Activated CD8-positive, alpha-beta memory T cell treated with anti-CD3 and anti-CD28 coated beads, Interleukin-2, amount 50 U/mL, for 24 hours (primary cell): Measurements from ENCODE around the gene CNNM4.

ENCODE experiments used
- DNase-seq: peaks from one replicate; pipeline ENCODE4 v3.0.0-alpha.2; 2020; ENCODE audit errors: extremely low read depth

CNNM4 gene

DNA sequence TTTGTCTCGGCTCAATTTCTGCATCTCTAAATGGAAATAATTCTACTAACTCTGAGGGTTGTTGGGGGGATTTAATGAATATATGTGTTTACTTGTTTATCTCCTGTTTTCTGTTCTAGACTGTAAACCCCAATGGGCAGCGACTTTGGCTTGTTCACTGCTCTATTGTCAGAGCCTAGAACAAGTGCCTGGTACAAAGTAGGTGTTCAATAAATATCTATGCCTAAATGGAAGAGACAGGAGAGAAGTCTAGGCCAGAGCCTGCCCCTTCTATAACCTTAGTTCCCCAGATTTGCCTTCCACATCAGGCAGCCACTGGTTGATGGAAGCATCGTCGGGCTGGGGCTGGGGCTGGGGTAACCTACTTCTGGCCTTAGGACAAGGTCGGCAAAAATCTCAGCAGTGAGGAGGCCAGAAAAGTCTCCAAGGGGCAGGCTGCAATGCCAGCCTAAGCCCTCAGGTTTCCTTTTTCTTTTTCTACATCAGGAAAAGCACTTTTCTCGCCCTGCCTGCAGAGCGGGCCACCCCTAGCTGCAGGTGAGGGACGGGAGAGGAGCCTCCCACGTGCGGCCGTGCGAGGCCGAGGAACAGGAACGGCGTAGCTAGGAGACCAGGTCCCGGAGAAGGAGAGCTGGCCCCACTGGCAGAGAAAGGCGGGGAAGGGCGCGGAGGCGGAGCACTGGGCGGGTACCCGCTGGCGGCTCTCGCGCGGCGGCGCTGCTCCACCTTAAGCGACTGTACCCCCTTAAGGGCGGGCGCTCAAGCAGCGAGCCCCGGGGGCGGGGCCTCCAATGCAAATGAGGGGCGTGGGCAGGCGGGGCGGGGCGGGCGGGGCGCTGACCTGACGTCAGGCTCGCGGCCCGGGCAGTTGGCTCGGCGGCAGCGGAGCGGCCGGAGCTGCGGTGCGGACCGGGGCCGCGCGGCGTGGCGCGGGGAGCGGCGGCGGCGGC lies at the start of gene CNNM4:
CNNM4 (plus strand) TSS at position 867 of the 950 bp plus-strand sequence. CDS start 98 bp downstream, outside the sequence.
- DNase-seq, result peak; percentile 73

DNA sequence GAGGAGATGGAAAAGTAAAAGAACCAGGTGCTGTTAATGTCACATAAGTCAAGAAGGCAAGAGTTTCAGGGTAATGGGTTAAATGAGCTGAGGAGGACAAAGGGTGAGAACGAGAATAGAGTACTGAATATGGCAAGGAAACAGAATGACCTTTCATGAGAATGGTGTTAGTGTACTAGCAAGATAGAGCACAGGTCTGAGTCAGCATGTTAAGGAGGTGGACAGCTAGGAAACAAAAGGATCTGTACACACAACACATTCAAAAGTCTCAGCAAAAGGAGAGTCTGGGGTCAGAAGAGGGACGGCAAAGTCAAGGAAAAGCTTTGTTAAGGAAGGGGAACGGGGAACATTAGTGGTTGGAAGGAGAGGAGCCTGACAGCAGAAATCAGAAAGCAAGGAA lies 49.7 kb upstream of the CNNM4 start:
- DNase-seq, result no peak

DNA sequence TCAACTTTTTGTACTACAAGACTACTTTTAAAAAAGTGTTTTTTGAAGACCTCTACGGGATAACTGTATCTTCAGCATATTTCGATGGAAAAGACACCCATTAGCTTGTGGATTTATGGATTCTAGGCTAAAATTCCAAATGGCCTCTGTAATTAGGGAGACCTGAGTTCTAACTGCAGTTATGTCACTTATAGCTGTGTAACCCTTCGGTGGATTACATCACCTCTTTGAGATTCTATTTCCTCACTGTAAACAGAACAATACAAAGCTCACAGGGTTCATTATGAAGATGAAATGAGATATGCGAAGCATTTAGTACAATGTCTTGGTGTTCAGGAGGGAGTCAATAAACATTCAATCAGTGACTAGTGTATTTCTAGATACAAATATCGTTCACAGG lies 45.0 kb upstream of the CNNM4 start:
- DNase-seq, result no peak

DNA sequence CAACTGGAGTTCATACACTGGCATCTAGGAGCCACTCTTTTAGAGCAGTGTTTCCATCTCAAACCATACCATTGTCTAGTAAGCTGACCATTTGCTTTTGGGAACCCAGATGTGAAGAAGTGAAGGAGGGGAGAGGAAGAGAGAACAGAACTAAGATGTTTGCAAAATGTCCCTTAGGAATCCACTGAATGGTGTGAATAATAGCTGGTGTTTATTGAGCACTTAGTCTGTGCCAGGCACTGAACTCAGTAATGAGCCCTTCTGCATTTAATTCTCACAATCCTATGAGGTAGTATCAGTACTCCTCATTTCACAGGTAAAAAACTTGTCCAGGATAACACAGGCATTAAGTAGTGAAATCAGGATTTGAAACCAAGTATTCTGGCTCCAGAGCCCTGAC lies 44.3 kb upstream of the CNNM4 start:
- no peak for DNase-seq

DNA sequence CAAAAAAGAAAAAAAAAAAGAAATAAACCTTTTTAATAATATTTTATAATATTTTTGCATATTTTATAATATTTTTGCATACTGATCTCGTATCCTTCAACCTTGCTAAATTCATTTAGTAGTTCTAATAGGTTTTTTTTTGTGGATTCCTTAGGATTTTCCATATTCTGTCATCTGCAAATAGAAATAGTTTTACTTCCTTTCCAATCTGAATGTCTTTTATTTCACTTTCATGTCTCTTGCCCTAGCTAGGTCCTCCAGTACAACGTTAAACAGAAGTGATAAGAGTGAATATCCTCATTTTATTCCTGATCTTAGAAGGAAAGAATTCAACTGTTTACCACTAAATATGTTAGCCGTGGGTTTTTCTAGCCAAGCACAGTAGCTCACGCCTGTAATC lies 34.6 kb upstream of the CNNM4 start:
- DNase-seq, result no peak

DNA sequence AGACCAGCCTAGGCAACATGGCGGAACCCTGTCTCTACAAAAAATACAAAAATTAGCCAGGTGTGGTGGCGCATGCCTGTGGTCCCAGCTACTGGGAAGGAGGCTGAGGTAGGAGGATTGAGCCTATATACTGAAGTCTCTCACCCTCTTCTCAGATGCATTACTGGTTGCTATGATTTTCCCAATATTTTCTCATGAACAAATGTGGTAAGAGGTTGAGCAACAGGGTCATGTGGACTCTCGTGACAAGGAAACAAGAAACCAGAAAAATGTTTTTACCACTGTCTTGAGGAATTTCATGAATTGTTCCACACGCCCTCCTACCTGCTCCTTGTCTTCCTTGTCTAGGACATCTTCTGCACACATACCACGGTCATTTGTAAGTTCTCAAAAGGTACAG lies 33.3 kb upstream of the CNNM4 start:
- DNase-seq, result no peak

DNA sequence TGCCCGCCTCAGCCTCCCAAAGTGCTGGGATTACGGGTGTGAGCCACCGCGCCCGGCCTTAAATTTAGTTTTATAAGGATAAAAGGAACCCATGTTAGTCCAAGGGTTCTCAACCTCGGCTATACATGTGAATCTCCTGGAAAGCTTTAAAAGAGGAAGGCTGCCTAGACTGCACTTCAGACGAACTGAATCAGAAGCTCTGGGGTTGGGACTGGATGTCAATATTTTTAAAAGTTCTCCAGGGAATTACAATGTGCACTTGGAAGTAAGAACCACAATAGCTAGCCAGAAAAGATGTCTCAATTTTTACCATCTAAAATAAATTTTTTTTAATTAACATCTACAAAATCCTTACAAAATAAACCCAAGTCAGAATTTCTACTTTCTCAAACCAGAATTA lies 31.0 kb upstream of the CNNM4 start:
- no peak for DNase-seq

DNA sequence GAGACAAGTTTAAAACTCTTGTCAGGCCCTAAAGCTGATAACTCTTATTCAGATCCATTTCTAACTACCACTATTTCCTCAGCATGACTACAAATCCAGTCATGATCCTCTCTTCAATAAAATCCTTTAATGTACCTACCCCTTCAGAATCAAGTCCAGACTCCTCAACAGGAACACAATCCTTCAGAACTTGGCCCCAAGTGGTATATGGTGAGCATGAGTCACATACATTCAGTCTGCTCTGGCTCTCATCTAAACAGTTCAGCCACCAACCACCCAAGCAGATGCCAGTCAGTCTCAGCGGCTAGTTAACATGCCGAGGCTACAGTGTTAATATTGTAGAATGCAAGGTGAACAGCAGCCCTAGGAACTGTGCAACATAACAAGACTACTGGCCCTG lies 30.5 kb upstream of the CNNM4 start:
- DNase-seq, result no peak

DNA sequence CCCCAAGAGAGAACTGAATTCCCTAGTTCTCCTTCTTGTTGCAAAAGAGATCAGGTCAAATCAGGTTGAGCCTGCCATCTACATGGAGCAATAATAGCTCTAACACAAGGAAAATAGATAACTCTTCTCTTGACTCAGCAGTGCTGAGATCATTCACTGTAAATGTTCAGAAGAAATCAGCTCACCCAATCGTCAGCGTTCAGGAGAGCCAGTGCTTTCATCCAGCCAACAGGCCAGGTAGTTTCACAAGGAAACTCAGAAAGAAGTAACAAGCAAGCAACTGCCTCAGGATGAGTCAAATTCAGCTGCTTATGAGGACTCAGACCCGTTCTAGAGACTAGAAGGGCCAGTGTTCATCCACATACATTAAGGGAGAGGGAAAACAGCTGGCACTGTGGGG lies 26.8 kb upstream of the CNNM4 start:
- no peak for DNase-seq

DNA sequence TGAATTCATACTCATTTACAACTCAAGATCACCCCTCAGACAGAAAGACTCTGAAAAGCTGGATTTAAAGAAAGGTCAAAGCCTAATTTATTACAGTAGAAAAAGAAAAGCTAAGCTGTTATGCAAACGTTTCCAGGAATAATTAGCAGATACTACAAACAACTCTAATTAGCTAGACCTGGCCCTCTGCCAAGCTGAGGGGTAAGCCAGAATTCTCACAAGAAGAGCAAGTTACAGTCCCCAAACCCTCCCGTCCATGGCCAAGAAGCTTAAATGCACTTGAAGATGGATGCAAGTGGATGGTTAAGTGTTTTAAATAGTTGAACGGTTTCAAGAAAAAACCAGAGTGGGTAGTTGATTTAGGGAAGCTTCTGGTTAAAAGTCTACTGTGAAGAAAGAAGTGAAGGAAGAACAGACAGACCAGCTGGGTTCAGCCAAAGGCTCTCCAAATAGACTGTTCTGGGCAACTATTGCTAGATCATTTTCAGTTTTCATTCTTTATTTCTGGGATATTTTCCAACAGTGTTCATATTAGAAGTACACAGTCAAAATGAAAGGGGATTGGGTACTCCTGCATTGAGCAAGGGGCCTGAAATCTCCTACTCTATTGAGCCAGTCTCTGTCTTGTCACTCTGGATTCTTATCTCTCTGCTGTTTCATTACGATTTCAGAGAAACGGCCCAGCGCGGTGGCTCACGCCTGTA lies 25.7 kb upstream of the CNNM4 start:
- no peak for DNase-seq

DNA sequence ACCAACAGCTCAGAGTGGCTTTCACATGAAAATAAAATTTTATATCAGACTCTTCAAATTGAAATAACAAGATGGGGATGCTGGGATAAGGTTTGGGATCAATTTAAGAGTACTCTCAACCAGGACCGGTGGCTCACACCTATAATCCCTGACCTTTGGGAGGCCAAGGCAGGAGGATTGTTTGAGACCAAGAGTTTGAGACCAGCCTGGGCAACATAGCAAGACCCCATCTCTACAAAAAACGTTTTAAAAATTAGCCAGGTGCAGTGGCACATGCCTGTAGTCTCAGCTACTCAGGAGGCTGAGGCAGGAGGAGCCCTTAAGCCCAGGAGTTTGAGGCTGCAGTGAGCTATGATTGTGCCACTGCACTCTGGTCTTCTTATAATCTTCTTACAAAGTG lies 23.5 kb upstream of the CNNM4 start:
- no peak for DNase-seq

DNA sequence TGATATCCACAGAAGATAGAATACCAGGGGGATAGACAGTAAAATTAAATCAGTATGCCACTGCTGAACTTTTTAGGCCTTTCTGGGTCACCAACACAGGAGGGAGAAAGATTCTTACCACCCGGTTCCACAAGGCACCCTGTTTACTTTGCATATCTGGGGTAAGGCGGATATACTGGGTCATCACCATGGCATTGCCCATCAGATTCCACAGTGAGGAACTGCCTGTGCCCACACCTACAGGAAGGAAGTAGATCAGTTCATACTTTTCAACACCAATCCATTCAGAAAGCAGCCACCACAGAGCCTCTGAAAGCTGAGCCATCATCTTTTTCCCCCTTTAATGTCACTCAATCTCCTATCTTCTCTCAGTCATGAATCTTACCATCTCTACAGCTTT lies 22.9 kb upstream of the CNNM4 start:
- DNase-seq, result no peak

DNA sequence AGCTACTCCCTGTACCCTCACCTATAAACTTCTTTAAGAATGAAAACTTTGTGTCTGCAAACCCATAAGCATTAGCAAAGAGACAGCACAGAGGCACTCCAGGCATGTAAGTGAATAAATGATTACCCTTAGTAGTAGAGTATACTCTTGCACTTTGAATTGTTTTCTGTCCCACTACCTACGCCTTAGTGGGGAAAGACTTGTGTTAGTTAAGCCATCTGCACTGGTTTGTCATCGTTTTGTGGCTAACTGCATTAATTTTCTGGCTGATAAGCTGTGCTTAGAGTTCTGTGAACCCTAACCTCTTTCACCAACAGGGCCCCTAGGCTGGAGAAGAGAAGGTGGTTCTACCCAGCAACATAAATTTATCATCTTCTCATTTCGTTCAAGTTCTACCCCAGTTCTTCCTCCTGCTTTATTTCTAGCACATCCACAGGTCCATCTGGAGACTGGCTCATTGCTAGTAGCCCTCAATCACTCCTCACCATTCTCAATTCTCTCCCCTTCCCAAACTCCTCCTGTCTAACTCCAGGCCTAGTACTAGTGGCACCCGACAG lies 21.5 kb upstream of the CNNM4 start:
- DNase-seq, result no peak

DNA sequence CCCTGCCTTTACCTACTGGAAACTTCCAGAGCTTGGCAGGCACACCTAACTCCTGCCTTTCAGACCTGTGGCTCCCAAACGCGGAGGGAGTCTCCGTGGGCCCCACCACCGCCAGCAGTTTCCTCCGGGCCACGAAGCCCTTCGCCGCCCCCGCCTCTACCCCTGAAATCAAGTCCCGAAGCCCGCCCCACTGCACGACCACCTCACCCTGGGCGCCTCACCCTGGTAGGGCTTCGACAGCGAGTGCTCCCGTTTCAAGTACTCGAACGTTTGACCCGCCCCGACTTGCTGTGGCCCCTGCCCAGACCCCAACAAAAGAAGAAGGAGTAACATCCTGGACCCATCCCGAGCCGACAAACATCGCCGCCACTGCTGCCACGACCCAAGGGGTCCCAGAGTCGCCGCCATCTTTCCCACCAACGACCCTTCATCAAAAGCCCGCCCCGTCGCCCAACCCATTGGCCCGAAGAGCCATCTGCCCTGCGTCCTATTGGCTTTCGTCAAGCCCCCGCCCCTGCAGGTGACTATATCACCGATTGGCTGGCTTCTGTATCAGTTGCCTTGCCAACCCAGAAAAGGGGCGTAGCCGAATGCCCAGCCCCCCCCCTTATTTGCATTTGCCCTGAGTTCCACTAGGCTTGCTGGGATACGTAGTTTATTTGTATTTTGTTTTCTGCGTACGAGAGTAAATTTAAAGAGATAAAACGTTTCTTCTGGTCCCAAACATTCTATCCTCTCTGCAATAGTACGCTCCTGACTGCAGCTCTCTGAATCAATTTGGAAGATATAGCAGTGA lies 20.9 kb upstream of the CNNM4 start, which contains the start of gene LMAN2L:
LMAN2L (minus strand) TSS at position 432 of the 796 bp plus-strand sequence; CDS start at position 408, 24 bp downstream.
- peak; percentile 98 for DNase-seq

DNA sequence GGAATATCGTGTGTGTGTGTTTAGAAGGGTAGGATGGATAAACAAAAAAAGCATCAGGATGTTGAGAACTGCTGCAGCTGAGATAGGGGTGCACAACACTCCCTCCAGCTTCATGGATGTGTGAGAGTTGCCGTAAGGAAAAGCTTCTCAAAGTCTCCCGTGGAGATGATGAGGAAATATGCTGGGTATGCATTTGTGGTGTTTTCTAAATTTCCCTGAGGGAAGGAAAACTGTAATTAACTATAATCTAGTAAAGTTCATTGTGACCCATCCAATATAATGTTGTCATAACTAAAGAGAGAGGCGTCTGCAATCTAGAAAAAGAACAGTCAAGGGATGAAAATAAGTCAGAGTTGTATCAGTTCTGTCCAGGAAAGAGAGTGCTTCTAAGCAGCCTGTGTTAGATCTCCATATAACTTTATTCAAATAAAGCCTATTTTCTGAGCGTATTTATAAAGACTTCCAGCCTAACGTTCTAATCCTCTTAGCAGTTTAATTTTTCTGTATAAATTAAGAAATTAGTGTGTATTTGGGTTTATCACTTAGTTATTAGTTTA lies 13.6 kb upstream of the CNNM4 start:
- DNase-seq, result no peak

DNA sequence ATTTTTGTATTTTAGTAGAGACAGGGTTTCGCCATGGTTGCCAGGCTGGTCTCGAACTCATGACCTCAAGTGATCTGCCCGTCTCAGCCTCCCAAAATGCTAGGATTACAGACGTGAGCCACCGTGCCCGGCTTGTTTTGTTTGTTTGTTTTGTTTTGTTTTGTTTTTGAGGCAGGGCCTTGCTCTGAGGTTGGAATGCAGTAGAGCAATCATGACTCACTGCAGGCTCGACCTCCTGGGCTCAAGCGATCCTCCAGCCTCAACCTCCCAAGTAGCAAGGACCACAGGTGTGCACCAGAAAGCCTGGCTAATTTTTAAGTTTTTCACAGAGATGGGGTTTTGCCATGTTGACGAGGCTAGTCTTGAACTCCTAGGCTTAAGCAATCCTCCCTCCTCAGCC lies 8.9 kb upstream of the CNNM4 start:
- no peak for DNase-seq

DNA sequence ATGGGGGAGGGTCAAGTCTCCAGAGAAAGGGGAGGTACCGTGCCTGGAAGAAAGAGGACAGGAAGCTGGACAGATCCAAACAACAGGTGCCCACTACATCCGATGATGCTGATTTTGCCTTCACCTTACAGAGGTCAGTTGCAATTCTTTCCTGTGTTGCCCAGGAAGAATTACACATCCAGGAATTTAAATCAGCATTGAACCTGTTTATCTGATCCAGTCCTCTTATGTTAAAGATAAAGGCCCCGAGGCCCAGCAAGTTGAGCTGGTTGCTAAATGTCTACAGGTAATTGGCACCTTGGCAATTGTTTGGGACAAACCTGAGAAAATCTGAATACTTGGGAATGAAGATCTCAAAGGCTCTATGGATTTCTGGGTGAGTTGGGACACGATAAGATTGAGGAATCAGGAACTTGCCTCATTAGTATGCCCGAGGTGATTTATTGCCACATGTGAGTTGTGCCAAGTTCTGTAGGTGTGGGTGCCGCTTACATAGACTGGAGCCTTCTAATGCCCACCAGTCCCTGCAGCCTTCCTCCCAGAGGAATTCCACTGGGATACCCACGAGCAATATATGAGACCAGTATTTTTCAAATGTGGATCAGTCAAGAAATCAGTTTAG lies 6.9 kb upstream of the CNNM4 start:
- DNase-seq, result no peak

DNA sequence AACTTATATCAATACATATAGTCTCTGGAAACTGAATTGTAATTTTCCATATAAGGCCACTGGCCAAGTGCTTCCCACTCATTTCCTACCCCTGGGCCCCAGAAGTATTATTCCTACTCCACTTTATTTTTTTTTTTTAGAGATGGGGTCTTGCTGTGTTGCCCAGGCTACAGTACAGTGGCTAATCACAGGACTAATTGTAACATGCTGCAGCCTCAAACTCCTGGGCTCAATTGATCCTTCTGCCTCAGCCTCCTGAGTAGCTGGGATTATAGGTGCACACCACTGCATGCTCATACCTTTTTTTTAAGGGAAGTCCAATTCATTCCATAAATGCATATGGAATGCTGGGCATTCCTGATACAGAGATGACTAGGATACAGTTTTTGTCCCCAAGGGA lies 6.4 kb upstream of the CNNM4 start:
- no peak for DNase-seq

DNA sequence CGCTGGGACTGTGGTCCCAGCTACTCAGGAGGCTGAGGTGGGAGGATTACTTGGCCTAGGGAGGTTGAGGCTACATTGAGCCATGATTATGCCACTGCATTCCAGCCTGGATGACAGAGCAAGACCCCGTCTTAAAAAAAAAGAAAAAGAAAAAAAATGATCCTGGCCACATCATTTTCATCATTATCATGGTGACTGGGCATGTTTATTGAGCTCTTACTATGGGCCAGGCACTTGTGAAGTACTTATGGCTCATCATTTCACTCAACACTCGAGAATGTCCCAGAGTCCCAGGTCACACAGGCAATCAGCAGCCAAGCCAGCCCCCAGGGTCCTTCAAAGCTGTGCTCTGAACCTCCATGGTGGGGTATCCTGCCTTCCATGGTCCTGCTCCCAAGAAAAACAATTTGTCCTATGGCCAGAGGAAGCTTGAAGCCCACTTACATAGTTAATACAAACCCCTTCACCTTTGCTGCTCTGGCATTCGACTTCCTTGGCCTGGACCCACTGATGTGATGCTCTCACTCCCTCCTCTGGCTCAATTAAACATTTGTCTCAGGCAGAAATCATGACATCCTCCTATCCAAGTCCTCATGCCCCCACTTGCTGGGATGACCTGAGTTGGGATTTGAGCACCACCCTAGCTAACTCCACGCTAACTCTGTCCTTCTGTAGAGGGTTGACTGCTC lies 3.8 kb upstream of the CNNM4 start:
- no peak for DNase-seq

DNA sequence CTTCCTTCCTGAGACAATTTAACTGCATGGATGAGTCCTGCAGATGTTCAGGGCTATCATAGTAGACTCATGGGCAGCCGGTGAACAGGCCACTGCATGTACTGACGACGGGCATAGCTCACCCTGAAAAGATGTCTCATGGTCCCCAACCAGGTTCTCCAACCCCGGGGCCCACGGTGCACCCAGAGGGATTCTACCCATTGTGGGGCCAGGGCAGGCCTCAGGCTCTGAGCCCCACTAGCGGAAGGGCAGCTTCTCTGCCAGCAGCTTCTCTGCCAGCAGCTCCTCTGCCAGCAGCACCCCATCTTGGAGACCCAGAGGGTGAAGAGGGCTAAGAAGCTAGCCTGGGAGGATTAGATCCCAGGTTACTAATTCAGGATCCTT lies 3.2 kb upstream of the CNNM4 start:
- DNase-seq, result no peak

DNA sequence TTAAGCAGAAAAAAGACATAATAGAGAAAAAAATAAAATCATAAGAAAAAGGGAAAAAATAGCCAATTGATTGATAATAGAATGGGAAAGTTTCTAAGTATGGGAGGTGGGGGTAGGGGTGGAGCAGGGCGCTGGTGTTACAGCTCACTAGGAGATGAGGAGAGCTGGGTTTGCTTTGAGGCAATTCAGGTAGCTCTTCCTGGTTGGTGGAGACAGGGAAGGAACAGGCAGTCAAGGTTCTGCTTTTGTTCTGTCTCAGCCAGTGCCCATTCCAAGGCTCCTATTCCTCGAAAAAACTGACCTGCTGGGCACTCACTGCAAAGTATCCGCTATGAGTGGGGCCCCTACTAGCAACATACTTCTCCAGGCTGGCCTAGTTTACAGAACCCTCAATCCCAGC lies 1.7 kb upstream of the CNNM4 start:
- DNase-seq, result no peak
